ENCODE data around the gene NOP16.

DNA sequence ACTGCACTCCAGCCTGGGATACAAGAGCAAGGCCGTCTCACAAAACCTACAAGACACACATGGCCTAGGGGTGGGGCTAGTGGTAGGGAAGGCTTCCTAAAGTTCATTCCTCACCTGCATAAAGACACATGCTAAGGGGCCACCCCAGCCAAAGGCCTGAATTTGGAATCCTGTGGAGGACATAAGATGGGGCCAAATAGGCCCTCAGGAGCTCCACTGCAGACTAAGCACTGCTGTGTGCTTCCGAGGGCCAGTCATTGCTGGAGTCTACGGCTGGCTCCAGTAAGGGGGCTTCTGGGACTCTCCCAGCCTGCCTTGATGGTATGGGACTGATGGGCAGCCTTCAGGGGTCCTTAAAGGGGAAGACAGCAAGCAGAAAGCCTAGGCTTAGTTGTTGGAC, 5.7 kb downstream of the NOP16 start:
- TF ChIP-seq MAX (IDR thresholded peaks at IDR 0.05) (no peak), TCF12 (IDR thresholded peaks at IDR 0.05; ENCODE audit: low read depth) (no peak)
